CD4-positive, alpha-beta T cell treated with Interleukin-4 for 4 hours (primary cell): ENCODE measurements around the gene PIM3.
A peak's percentile ranks its signal among the peaks of the same experiment; 100 is the strongest.
"Not testable (repeated sequence)": the region's sequence is repeated elsewhere in the genome, so short reads cannot be mapped to it uniquely, and the experiment has no call there.

Experiments used
- DNase-seq: peaks from one replicate; pipeline ENCODE4 v3.0.0-alpha.2; 2020

PIM3 gene

DNA sequence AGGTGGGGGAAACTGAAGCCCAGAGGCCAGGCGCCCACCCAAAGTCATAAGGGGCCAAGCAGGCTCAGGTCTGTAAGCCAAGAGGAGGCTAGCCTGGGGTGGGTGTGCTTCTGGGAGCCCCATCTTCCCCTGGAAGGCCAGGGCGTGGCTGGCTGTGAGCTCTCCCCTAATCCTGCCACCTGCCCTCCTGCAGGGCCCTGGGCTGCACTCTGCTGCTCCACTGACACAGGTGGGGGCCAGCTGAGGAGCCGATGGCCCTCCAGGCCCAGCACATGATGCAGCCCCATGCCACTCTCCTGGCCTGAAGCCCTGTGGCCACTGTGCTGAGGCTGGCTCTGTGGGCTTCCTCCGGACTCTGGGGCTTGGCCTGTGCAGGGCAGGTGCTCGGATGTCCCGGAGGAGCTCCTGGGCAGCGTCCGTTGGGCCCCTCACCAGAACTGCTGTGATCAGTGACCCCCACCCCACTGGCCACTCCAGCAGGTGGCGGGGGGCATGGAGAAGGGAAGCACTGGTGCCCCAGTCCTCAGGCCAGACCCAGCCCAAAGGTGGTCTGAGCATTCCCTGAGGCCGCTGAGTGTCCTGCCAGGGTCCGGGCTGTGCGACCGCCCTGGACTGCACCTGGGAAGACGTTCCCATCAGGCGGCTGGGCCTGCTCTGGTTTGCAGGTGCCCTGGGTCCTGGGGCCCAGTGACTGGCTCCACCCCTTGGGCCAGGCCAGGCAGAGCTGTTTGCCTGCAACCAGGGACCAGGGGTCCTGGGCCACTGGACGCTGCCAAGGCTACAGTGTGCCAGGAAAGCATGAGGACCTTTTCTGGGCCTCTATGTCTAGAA lies 8.5 kb downstream of the PIM3 start:
- no peak for DNase-seq

DNA sequence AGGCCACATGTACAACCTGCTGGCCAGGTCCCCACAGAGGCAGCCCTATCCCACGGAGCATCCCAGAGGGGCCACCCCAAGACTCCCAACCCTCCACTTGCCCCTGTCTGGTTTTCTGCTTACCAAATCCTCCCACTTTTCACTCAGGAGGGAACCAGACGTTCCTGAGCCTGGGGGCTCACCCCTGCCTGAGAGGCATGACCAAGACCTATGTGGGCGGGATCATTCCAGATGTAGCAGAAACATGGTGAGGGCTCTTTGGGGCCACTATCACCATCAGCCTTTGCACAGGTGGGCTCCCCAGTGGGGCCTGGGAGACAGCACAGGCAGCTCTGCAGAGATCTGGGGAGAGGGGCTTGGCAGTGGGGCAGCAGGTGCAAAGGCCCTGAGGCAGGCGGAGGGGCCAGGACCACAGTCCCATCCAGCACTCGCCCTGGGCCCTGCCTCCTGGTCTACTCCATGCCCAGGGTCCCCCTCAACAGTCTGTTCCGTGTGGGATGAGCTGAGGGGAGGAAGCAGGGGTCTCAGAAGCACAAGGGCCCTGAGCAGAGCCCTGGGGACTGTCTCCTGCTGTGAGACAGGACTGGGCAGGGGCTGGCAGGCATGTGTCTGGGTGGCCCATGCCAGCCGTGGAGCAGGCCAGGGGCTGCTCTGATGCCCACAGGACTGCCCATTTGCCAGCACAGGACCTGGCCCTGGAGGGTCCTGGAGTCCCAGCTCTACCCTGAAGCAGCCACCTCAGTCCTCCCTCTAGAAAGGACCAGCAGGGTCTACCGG lies 9.4 kb downstream of the PIM3 start:
- DNase-seq = no peak

GRCh38 chr22:49970528-49971231 lies 10.1 kb downstream of the PIM3 start:
- DNase-seq = peak; percentile 97

- DNase-seq = no peak
These were observed 10.9 kb downstream of the PIM3 start for GRCh38 chr22:49971232-49972162.

GRCh38 chr22:49972163-49973017 lies 11.8 kb downstream of the PIM3 start:
- no peak for DNase-seq

DNA sequence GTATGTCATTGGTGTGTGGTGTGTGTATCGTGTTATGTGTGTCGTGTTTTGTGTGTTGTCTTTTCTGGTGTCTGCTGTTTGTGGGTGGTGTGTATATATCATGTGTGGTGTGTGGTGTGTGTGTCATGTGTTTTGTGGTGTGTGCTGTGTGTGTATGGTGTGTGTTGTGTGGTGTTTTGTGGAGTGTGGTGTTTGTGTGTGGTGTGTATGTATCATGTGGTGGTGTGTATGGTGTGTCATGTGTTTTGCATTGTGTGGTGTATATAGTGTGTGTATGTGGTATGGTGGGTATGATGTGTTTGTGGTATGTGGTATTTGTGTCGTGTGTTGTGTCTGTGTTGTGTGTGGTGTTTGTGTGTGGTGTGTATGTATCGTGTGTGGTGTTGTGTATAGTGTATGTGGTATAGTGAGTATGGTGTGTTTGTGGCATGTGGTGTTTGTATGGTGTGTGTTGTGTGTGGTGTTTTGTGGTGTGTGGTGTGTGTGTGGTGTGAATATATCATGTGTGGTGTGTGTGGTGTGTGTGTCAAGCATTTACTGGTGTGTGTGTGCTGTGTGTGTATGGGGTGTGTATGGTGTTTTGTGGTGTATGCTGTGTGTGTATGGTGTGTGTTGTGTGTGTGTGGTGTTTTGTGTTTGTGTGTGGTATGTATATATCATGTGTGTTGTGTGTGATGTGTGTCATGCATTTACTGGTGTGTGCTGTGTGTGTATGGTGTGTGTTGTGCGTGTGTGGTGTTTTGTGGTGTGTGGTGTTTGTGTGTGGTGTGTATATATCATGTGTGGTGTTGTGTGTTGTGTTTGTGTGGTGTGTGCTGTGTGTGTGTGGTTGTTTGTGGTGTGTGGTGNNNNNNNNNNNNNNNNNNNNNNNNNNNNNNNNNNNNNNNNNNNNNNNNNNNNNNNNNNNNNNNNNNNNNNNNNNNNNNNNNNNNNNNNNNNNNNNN lies 12.7 kb downstream of the PIM3 start:
- DNase-seq = no peak

GRCh38 chr22:49975543-49976389 lies 15.2 kb downstream of the PIM3 start:
- DNase-seq = no peak

- DNase-seq = peak; percentile 71
These were observed 16.0 kb downstream of the PIM3 start for GRCh38 chr22:49976439-49977175.

DNA sequence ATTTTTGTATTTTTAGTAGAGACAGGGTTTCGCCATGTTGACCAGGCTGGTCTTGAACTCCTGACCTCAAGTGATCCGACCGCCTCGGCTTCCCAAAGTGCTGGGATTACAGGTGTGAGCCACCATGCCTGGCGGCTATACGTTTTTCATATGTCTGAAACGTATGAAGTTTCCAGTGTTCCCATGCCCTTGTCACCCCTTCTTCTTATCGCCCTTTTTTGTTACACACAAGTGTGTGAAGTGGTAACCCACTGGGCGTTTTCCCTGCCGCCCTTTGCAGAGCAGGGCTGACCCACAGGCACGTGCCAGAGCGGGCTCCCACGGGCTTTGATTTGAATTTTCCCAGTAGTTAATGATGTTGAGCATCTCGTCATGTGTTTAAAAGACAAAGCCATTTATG lies 17.0 kb downstream of the PIM3 start:
- no peak for DNase-seq

- peak; percentile 47 for DNase-seq
These were observed 19.2 kb downstream of the PIM3 start for GRCh38 chr22:49979587-49980264.

- DNase-seq = not testable (repeated sequence)
These were observed 21.2 kb downstream of the PIM3 start for GRCh38 chr22:49981799-49982198.

DNA sequence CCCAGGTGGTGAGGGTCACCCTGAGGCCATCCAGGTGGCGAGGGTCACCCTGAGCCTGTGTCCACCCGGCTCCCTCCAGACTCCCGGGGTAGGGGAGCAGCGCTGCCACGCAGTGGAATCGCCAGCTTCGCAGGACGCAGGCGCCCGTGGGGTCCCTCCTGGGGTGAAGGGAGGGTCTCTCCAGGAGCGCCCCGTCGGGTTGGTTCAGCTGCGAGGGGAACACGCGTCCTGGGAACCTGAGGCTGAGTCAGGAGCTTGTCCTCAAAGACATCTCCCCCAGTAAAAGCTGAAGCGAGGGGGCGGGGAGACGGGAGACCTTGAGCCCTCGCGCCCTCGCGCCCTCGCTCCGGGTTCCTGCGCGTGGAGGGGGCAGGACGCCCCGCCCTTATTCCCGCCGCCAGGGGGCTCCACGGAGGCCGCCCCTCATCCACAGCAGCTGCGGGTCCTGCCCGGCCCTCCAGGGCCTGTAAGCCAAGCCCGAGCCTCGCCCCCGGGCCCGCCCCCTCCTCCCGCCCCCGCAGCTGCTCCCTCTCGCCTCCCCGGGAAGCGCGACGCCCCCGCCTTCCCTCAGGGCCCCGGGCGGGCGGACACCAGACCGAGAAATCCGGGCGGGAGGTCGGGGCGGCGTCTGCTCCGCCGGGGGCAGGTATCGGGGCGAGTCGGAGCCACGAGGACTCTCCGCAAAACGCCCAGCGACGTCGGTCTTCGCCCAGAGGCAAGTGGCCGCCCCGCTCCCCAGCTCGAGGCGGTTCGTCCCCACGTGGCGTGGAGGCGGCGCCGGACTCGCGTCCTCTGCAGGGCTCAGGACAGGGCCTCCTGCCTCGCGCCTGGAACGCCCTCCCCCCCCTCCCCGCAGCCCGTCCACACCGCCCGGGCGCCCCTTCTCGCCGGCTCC lies 22.8 kb downstream of the PIM3 start:
- DNase-seq = no peak

DNA sequence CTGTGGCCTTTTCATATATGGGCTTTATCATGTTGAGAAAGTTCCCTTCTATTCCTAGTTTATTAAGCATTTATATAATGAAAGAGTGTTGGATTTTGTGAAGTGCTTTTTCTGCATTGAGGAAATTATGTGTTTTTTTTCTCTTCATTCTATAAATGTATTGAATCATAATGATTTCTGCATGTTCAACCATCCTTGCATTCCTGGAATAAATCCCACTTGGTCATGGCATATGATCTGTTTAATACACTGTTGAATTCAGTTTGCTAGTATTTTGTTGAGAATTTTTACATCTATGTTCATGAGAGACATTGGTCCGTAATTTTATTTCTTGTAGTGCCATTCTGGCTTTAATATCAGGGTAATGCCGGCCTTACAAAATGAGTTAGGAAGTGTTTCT lies 25.8 kb downstream of the PIM3 start:
- no peak for DNase-seq

DNA sequence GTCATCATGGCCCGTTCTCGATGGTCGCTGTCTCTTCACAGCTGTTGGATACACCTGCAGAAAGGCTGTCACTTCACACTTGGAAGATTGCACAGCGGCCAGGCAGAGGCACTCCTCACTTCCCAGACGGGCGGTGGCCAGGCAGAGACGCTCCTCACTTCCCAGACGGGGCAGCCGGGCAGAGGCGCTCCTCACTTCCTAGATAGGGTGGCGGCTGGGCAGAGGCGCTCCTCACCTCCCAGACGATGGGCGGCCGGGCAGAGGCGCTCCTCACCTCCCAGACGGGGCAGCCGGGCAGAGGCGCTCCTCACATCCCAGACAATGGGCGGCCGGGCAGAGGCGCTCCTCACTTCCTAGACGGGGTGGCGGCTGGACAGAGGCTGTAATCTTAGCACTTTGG lies 29.3 kb downstream of the PIM3 start:
- DNase-seq = not testable (repeated sequence)

DNA sequence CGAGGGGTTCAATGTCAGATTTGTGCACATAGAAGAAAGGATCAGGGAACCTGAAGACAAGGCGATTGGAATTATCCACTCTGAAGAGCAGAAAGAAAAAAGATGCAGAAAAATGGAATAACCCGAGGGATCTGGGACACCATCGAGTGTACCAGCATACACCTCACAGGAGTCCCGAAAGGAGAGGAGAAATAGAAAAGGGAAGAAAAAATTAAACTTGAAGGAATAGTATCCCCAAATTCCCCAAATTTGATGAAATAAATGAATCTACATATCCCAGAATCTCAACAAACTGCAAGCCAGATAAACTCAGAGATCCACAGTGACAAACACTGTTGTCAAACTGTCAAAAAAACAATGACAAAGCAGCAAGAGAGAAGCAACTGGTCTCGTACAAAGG lies 30.6 kb downstream of the PIM3 start:
- no peak for DNase-seq

DNA sequence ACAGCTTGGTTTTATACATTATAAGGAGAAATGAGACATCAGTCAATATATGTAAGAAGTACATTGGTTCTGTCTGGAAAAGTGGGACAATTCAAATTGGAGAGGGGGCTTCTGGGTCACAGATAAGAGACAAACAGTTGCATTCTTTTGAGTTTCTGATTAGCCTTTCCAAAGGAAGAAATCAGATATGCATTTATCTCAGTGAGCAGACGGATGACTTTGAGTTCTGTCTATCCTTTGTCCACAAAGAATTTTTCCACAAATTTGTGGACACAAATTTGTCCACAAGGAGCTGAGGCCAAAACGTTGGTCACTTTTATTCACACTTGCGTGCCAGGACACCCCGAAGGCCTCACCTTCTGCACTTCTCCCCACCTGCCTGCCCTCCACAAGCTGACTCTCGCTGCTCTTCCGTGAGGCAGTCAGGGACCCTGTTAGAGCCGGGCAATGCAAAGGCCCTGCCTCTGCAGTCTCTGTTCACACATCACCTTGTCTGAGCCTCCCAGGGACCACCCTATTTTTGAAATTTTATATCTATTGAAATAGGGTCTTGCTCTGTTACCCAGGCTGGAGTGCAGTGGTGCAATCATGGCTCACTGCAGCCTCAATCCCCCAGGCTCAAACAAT lies 31.4 kb downstream of the PIM3 start:
- DNase-seq = no peak
